GM19372 (cell line): ENCODE data around the gene ANKS3.

Source experiments
- ATAC-seq: cut with Tn5 transposase; IDR thresholded peaks from one replicate; pipeline ENCODE4 v1.9.1; 2021; ENCODE audit warnings: mild to moderate bottlenecking, low read depth, moderate library complexity; ENCODE audit not compliant: unreplicated experiment

ANKS3 gene

GRCh38 chr16:4674926-4675530, 59.0 kb downstream of the ANKS3 start:
- ATAC-seq = no peak

- ATAC-seq = no peak
Observed at GRCh38 chr16:4673387-4674046, 60.6 kb downstream of the ANKS3 start.

GRCh38 chr16:4668313-4668960, 65.6 kb downstream of the ANKS3 start:
- no peak for ATAC-seq

GRCh38 chr16:4667203-4667963, 66.7 kb downstream of the ANKS3 start:
- ATAC-seq = no peak

GRCh38 chr16:4666537-4667202, 67.4 kb downstream of the ANKS3 start:
- ATAC-seq = no peak

- no peak for ATAC-seq
Observed at GRCh38 chr16:4664538-4665418, 69.3 kb downstream of the ANKS3 start.

GRCh38 chr16:4663777-4664465, 70.2 kb downstream of the ANKS3 start:
- no peak for ATAC-seq

- ATAC-seq = no peak
Observed at GRCh38 chr16:4663465-4663776, 70.7 kb downstream of the ANKS3 start.

- no peak for ATAC-seq
Observed at GRCh38 chr16:4661661-4662060, 72.4 kb downstream of the ANKS3 start.

GRCh38 chr16:4660454-4661007, 73.5 kb downstream of the ANKS3 start:
- ATAC-seq = no peak

- ATAC-seq = no peak
Observed at GRCh38 chr16:4659363-4660353, 74.4 kb downstream of the ANKS3 start.

- no peak for ATAC-seq
Observed at GRCh38 chr16:4656695-4657686, 77.1 kb downstream of the ANKS3 start.

- no peak for ATAC-seq
Observed at GRCh38 chr16:4656221-4656620, 77.8 kb downstream of the ANKS3 start.

- ATAC-seq = no peak
Observed at GRCh38 chr16:4655801-4656200, 78.3 kb downstream of the ANKS3 start.

GRCh38 chr16:4654964-4655590, 79.0 kb downstream of the ANKS3 start:
- ATAC-seq = no peak
